Lower leg skin (tissue), 3 donors: ENCODE results near the gene HNRNPA0.

Experiments used
- CTCF ChIP-seq, 3 donors: fragments of 450-650 bp; IDR thresholded peaks; one replicate each; pipeline ENCODE4 v1.5.1; 2016; ENCODE audit warnings: antibody characterized with exemption in 3 of 3, mild to moderate bottlenecking in 3 of 3, moderate library complexity in 2 of 3
- POLR2A ChIP-seq, 2 donors: fragments of 450-650 bp; IDR thresholded peaks; one replicate each; pipeline ENCODE4 v1.6.1; 2016 to 2017; ENCODE audit warnings: antibody characterized with exemption in 2 of 2, mild to moderate bottlenecking in 1 of 2, moderate library complexity in 1 of 2

GRCh38 chr5:137696481-137696880 is 57.7 kb downstream of the HNRNPA0 start:
- TF ChIP-seq CTCF (IDR thresholded peaks at IDR 0.05) = no peak
- TF ChIP-seq POLR2A (IDR thresholded peaks at IDR 0.05) = no peak
